ENCODE measurements around the gene AUTS2.

Gene AUTS2

GRCh38 chr7:70165477-70166170, 567.3 kb downstream of the AUTS2 start:
- Histone ChIP-seq H3K9me3 (ENCODE audit: severe bottlenecking) (peaks cover 2% of the 10 kb centered on the region), H3K36me3 (ENCODE audit: low read depth) (no peaks in the 10 kb centered on the region), H3K27me3 (ENCODE audit: insufficient read depth, poor library complexity, severe bottlenecking) (no peaks in the 10 kb centered on the region), H3K4me1 (ENCODE audit: insufficient read depth, poor library complexity, severe bottlenecking) (no peaks in the 10 kb centered on the region), H3K4me3 (ENCODE audit: severe bottlenecking) (no peak overlapping the region), H3K27ac (ENCODE audit: poor library complexity, severe bottlenecking) (no peak overlapping the region)
- DNase-seq (ENCODE audit: low spot score) (no peak), ATAC-seq (ENCODE audit: low read depth) (no peak)
- TF ChIP-seq CTCF (IDR thresholded peaks at IDR 0.05; ENCODE audit: poor library complexity, severe bottlenecking): no peak

GRCh38 chr7:70171369-70171920, 573.2 kb downstream of the AUTS2 start:
- Histone ChIP-seq H3K36me3 (ENCODE audit: low read depth) (no peaks in the 10 kb centered on the region), H3K27me3 (ENCODE audit: insufficient read depth, poor library complexity, severe bottlenecking) (no peaks in the 10 kb centered on the region), H3K4me3 (ENCODE audit: severe bottlenecking) (no peak overlapping the region), H3K4me1 (ENCODE audit: insufficient read depth, poor library complexity, severe bottlenecking) (no peaks in the 10 kb centered on the region), H3K27ac (ENCODE audit: poor library complexity, severe bottlenecking) (no peak overlapping the region), H3K9me3 (ENCODE audit: severe bottlenecking) (peaks cover 2% of the 10 kb centered on the region)
- DNase-seq (ENCODE audit: low spot score) (no peak), ATAC-seq (ENCODE audit: low read depth) (no peak)
- no peak for TF ChIP-seq CTCF (IDR thresholded peaks at IDR 0.05; ENCODE audit: poor library complexity, severe bottlenecking)

DNA sequence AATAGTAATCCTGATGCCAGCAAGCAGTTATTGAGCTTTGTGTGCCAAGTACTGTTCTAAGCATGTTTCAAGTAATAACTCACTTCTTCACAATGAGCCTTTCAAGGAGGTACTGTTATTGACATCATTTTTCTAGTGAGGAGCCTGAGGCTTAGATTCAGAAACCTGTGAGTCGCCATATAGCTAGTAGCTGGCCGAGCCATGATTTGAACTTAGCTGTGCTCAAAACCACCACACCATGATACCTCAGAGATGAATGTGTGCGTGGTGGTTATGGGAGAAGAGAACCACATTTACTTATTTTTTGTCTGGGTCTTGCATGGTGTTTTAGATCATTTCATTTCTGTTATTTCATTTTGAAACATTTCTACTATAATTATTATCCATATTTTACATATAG, 578.9 kb downstream of the AUTS2 start:
- H3K27me3 ChIP-seq (ENCODE audit: insufficient read depth, poor library complexity, severe bottlenecking): no peaks in the 10 kb centered on the region
- no peak overlapping the region for H3K27ac ChIP-seq (ENCODE audit: poor library complexity, severe bottlenecking)
- ATAC-seq (ENCODE audit: low read depth): no peak
- TF ChIP-seq CTCF (IDR thresholded peaks at IDR 0.05; ENCODE audit: poor library complexity, severe bottlenecking): no peak
- no peaks in the 10 kb centered on the region for H3K4me1 ChIP-seq (ENCODE audit: insufficient read depth, poor library complexity, severe bottlenecking)
- no peak for DNase-seq (ENCODE audit: low spot score)
- H3K4me3 ChIP-seq (ENCODE audit: severe bottlenecking): no peak overlapping the region
- no peaks in the 10 kb centered on the region for H3K9me3 ChIP-seq (ENCODE audit: severe bottlenecking)
- H3K36me3 ChIP-seq (ENCODE audit: low read depth): no peaks in the 10 kb centered on the region

DNA sequence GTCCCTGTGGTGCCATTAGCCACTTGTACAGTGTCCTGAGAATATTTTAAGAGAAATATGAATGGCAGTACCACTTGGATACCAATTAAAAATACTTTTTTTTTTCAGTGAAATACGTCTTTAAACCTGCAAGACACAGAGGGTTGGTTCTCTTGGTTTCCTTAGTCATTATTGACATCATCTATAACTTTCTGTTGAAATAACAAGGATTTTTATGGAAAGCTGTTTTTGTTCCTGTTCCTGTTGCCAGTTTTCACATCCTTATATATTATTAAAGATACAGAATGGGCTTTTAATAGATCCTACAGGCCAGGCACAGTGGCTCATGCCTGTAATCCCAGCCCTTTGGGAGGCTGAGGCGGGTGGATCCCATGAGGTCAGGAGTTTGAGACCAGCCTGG, 579.9 kb downstream of the AUTS2 start:
- Histone ChIP-seq H3K4me1 (ENCODE audit: insufficient read depth, poor library complexity, severe bottlenecking) (no peaks in the 10 kb centered on the region), H3K27ac (ENCODE audit: poor library complexity, severe bottlenecking) (no peak overlapping the region), H3K4me3 (ENCODE audit: severe bottlenecking) (no peak overlapping the region), H3K27me3 (ENCODE audit: insufficient read depth, poor library complexity, severe bottlenecking) (no peaks in the 10 kb centered on the region), H3K36me3 (ENCODE audit: low read depth) (no peaks in the 10 kb centered on the region), H3K9me3 (ENCODE audit: severe bottlenecking) (no peaks in the 10 kb centered on the region)
- DNase-seq (ENCODE audit: low spot score) (no peak), ATAC-seq (ENCODE audit: low read depth) (no peak)
- no peak for TF ChIP-seq CTCF (IDR thresholded peaks at IDR 0.05; ENCODE audit: poor library complexity, severe bottlenecking)

GRCh38 chr7:70178787-70179186, 580.5 kb downstream of the AUTS2 start:
- peak; percentile 64 for ATAC-seq (ENCODE audit: low read depth)
- TF ChIP-seq CTCF (IDR thresholded peaks at IDR 0.05; ENCODE audit: poor library complexity, severe bottlenecking): no peak
- no peaks in the 10 kb centered on the region for H3K36me3 ChIP-seq (ENCODE audit: low read depth)
- H3K9me3 ChIP-seq (ENCODE audit: severe bottlenecking): no peaks in the 10 kb centered on the region
- H3K4me1 ChIP-seq (ENCODE audit: insufficient read depth, poor library complexity, severe bottlenecking): no peaks in the 10 kb centered on the region
- no peak for DNase-seq (ENCODE audit: low spot score)
- no peaks in the 10 kb centered on the region for H3K27me3 ChIP-seq (ENCODE audit: insufficient read depth, poor library complexity, severe bottlenecking)
- no peak overlapping the region for H3K4me3 ChIP-seq (ENCODE audit: severe bottlenecking)
- no peak overlapping the region for H3K27ac ChIP-seq (ENCODE audit: poor library complexity, severe bottlenecking)
